SU-DHL-6 (cell line): ENCODE results near the gene FIBP.

Experiments
- H2AFZ ChIP-seq: fragments of 200-600 bp; sonication (generic); 2 replicates; pipeline ENCODE4 v1.6.1; 2014; ENCODE audit warnings: low read depth, mild to moderate bottlenecking, moderate library complexity, mixed read lengths, antibody characterized with exemption, low read length; ENCODE audit not compliant: severe bottlenecking
- H3F3A ChIP-seq: fragments of 200-600 bp; shearing (Covaris generic); 2 replicates; pipeline ENCODE4 v1.6.0; 2016; ENCODE audit warnings: antibody characterized with exemption, mild to moderate bottlenecking; ENCODE audit not compliant: insufficient read depth
- H3K27ac ChIP-seq: fragments of 200-600 bp; sonication (generic); 2 replicates; pipeline ENCODE4 v1.5.1; 2016; ENCODE audit warnings: low read depth, mild to moderate bottlenecking, low read length, moderate library complexity, mixed read lengths
- H3K27me3 ChIP-seq: fragments of 200-600 bp; sonication (generic), shearing (Covaris generic); 2 replicates; pipeline ENCODE4 v1.6.0; 2014; ENCODE audit warnings: mild to moderate bottlenecking, low read length
- H3K36me3 ChIP-seq: fragments of 200-600 bp; sonication (generic); 2 replicates; pipeline ENCODE4 v1.6.1; 2014; ENCODE audit warnings: mild to moderate bottlenecking, low read length, mixed read lengths
- H3K4me2 ChIP-seq: fragments of 300-600, 200-600 bp; shearing (Covaris generic), sonication (generic); 2 replicates; pipeline ENCODE4 v1.6.0; 2014; ENCODE audit warnings: low read length, low read depth, mild to moderate bottlenecking; ENCODE audit not compliant: poor library complexity, severe bottlenecking
- H3K4me3 ChIP-seq: fragments of 200-600 bp; sonication (generic); 2 replicates; pipeline ENCODE4 v1.5.1; 2014; ENCODE audit warnings: antibody characterized with exemption, low read length, mild to moderate bottlenecking, mixed read lengths; ENCODE audit not compliant: insufficient read depth, poor library complexity, severe bottlenecking
- H3K79me2 ChIP-seq: fragments of 200-600 bp; sonication (generic); 2 replicates; pipeline ENCODE4 v1.6.1; 2014; ENCODE audit warnings: mild to moderate bottlenecking, low read length, moderate library complexity; ENCODE audit not compliant: insufficient read depth
- H3K9ac ChIP-seq: fragments of 200-600 bp; sonication (generic); 2 replicates; pipeline ENCODE4 v1.7.0; 2014; ENCODE audit warnings: mild to moderate bottlenecking, low read length
- H3K9me2 ChIP-seq: fragments of 200-600 bp; sonication (generic); replicated peaks from 2 replicates; pipeline ENCODE4 v1.6.1; 2014; ENCODE audit warnings: low read length; ENCODE audit not compliant: insufficient read depth
- H3K9me3 ChIP-seq: fragments of 200-600 bp; sonication (generic); 2 replicates; pipeline ENCODE4 v1.6.1; 2014; ENCODE audit warnings: low read length, mixed read lengths; ENCODE audit not compliant: insufficient read depth
- H4K20me1 ChIP-seq: fragments of 200-600 bp; sonication (generic); 2 replicates; pipeline ENCODE4 v1.6.1; 2014; ENCODE audit warnings: low read depth, mild to moderate bottlenecking, antibody characterized with exemption, low read length, moderate library complexity, mixed read lengths
- EZH2phosphoT487 ChIP-seq: fragments of 200-600 bp; sonication (generic), shearing (Covaris generic); conservative IDR thresholded peaks from 2 replicates; pipeline ENCODE4 v1.6.1; 2018; ENCODE audit warnings: mild to moderate bottlenecking, antibody characterized with exemption, low read length, moderate library complexity, mixed read lengths
- TF ChIP-seq, protein P1 (sequence below): fragments of 200-600 bp; sonication (generic); IDR thresholded peaks from one replicate; pipeline ENCODE4 v1.5.1; 2017; ENCODE audit warnings: antibody characterized with exemption, mild to moderate bottlenecking, low read length, moderate library complexity; ENCODE audit not compliant: insufficient read depth, poor library complexity, severe bottlenecking

The FIBP gene

GRCh38 chr11:65858681-65859087, 29.6 kb downstream of the FIBP start:
- peak overlapping the region; percentile 65 for H3K4me3 ChIP-seq
- peak overlapping the region; percentile 90 for H3K27ac ChIP-seq
- H3K9me2 ChIP-seq: no peaks in the 10 kb centered on the region
- H3F3A ChIP-seq: peaks cover 21% of the 10 kb centered on the region
- peaks cover 16% of the 10 kb centered on the region for H4K20me1 ChIP-seq
- TF ChIP-seq, protein P1, sequence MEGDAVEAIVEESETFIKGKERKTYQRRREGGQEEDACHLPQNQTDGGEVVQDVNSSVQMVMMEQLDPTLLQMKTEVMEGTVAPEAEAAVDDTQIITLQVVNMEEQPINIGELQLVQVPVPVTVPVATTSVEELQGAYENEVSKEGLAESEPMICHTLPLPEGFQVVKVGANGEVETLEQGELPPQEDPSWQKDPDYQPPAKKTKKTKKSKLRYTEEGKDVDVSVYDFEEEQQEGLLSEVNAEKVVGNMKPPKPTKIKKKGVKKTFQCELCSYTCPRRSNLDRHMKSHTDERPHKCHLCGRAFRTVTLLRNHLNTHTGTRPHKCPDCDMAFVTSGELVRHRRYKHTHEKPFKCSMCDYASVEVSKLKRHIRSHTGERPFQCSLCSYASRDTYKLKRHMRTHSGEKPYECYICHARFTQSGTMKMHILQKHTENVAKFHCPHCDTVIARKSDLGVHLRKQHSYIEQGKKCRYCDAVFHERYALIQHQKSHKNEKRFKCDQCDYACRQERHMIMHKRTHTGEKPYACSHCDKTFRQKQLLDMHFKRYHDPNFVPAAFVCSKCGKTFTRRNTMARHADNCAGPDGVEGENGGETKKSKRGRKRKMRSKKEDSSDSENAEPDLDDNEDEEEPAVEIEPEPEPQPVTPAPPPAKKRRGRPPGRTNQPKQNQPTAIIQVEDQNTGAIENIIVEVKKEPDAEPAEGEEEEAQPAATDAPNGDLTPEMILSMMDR: no peak
- no peak for TF ChIP-seq EZH2phosphoT487
- peak overlapping the region; percentile 42 for H2AFZ ChIP-seq
- H3K79me2 ChIP-seq: peaks cover 45% of the 10 kb centered on the region
- H3K36me3 ChIP-seq: peaks cover 24% of the 10 kb centered on the region
- peak overlapping the region; percentile 97 for H3K9ac ChIP-seq
- H3K4me2 ChIP-seq: peak overlapping the region; percentile 94
- no peaks in the 10 kb centered on the region for H3K9me3 ChIP-seq
- no peaks in the 10 kb centered on the region for H3K27me3 ChIP-seq

DNA sequence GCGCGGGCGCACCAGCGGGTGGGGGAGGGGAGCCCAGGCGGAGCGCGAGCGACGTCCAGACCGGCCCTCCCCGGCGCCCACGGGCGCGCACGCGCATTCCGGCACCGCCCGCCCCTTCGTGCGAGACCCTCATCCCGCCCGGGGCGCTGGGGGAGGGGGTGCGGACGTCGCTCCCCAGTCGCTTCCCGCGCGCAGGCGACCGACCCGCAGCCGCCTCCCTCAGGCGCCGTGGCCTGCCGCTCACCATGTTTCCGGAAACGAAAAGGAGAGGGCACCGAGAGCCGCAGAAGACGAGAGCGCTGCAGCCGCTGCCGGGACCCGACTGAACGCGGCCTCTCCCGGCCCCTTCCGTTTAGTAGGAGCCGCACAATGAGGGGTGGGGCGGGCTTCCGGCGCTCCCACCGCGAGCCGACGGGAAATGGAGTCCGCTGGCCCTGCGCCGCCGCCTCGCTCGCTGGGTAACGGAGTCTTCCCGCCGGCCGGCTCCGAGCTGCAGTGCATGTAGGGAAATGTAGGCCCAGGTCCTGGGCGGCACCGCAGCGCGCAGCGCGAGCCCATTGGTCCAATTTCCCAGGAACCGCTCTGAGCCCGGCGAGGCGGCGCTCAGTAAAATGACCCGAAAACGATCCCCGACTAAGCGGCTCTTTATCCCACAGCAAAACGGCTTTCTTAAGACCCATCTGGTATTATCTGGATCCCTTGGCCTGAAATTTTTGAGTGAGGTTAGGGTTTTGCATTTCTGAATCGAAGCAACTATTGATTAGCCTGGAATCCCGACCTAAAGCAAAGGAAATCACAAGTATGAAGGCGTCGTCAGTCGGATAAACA, 30.2 kb downstream of the FIBP start, which contains the start of gene CFL1:
Gene CFL1 (minus strand): TSS at position 328 of the 828 bp plus-strand sequence. CDS start 81 bp downstream, at position 247.
- TF ChIP-seq EZH2phosphoT487: no peak
- TF ChIP-seq, protein P1: no peak
- no peaks in the 10 kb centered on the region for H3K9me2 ChIP-seq
- peaks cover 24% of the 10 kb centered on the region for H3K36me3 ChIP-seq

DNA sequence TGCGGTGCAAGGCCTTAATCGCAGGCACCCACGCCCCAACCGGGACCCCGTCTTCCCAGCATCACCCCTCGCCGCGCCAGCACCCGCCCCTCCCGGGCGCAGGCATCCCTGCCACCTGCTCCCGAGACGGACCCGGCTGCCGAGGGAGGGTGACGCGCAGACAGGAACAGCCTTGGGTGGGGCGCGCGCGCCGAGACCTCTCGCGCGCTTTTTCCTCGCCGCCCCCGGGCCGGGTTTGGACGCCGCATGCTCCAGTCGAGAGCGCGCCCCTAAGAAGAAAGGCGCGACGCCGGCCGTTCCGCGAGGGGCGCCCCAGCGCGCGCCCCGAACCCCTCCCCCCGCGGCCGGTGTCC, 30.8 kb downstream of the FIBP start:
- Histone ChIP-seq H3K79me2 (peaks cover 45% of the 10 kb centered on the region), H2AFZ (no peak overlapping the region), H3K36me3 (peaks cover 24% of the 10 kb centered on the region), H4K20me1 (peaks cover 16% of the 10 kb centered on the region), H3K27me3 (no peaks in the 10 kb centered on the region), H3K4me2 (peak overlapping the region; percentile 86), H3K9me2 (no peaks in the 10 kb centered on the region), H3F3A (peaks cover 29% of the 10 kb centered on the region), H3K27ac (peak overlapping the region; percentile 90), H3K4me3 (peak overlapping the region; percentile 66), H3K9ac (peak overlapping the region; percentile 97), H3K9me3 (no peaks in the 10 kb centered on the region)
- TF ChIP-seq, protein P1: no peak
- no peak for TF ChIP-seq EZH2phosphoT487

More for the DNA sequence above, 30.2 kb downstream of the FIBP start, which contains the start of gene CFL1:
- Histone ChIP-seq H3K9ac (peak within 1 kb of the TSS; percentile 97), H3K27me3 (no peaks in the 10 kb centered on the region), H3K9me3 (no peaks in the 10 kb centered on the region), H3K27ac (peak within 1 kb of the TSS; percentile 90), H3K4me2 (peak within 1 kb of the TSS; percentile 94), H3K79me2 (peaks cover 45% of the 10 kb centered on the region), H3K4me3 (peak within 1 kb of the TSS; percentile 66), H4K20me1 (peaks cover 16% of the 10 kb centered on the region), H3F3A (peaks cover 27% of the 10 kb centered on the region), H2AFZ (peak within 1 kb of the TSS; percentile 42)
